Heart right ventricle (tissue), 16 donors: ENCODE measurements around the gene TTC29. TPM values are rescaled to one million over a fixed set of nuclear protein-coding genes. Genes with fewer than 3 reads are reported as not detected.
"Not testable (repeated sequence)": the region's sequence is repeated elsewhere in the genome, so short reads cannot be mapped to it uniquely, and the experiment has no call there.

Experiments
- ATAC-seq, 8 donors: fragments of 200-7000 bp; cut with Tn5 transposase; one replicate each; pipeline ENCODE4 v1.9.1; 2020; ENCODE audit warnings: mild to moderate bottlenecking in 8 of 8, moderate library complexity in 8 of 8, moderate number of reproducible peaks in 1 of 8
- DNase-seq, 2 donors: peaks; one replicate each; pipeline ENCODE4 v3.0.0-alpha.2; 2020
- H3K27ac ChIP-seq, 10 donors: fragments of 200-600 bp; sonication (generic) in 2 of 10; one replicate each; pipeline versions ENCODE4 v1.5.0 to v1.8.0; 2020 to 2022; ENCODE audit warnings: mild to moderate bottlenecking in 3 of 10
- H3K27me3 ChIP-seq, 7 donors: fragments of 200-600 bp; one replicate each; pipeline ENCODE4 v1.8.0; 2021 to 2022; ENCODE audit warnings: mild to moderate bottlenecking in 2 of 7
- H3K36me3 ChIP-seq, 9 donors: fragments of 200-600 bp; sonication (generic) in 1 of 9; one replicate each; pipeline versions ENCODE4 v1.5.0 to v1.8.0; 2020 to 2022; ENCODE audit warnings: mild to moderate bottlenecking in 2 of 9
- H3K4me1 ChIP-seq, 9 donors: fragments of 200-600 bp; sonication (generic) in 1 of 9; one replicate each; pipeline versions ENCODE4 v1.5.0 to v1.8.0; 2020 to 2022; ENCODE audit warnings: mild to moderate bottlenecking in 4 of 9
- H3K4me3 ChIP-seq, 10 donors: fragments of 200-600 bp; sonication (generic) in 2 of 10; one replicate each; pipeline versions ENCODE4 v1.5.0 to v1.8.0; 2020 to 2022; ENCODE audit warnings: mild to moderate bottlenecking in 7 of 10, moderate library complexity in 2 of 10
- H3K9me3 ChIP-seq, 11 donors: fragments of 200-600 bp in 10 of 11; sonication (generic) in 2 of 11; one replicate each; pipeline versions ENCODE4 v1.5.0 to v1.8.0; 2013 to 2022; ENCODE audit warnings: mild to moderate bottlenecking in 2 of 11, control low read depth in 1 of 11, moderate library complexity in 1 of 11
- CTCF ChIP-seq, 9 donors: fragments of 200-600 bp; sonication (generic) in 2 of 9; IDR thresholded peaks; one replicate each; pipeline versions ENCODE4 v1.5.0 to v1.8.0; 2021 to 2022; ENCODE audit warnings: antibody characterized with exemption in 9 of 9, mild to moderate bottlenecking in 5 of 9, moderate library complexity in 1 of 9
- WGBS, 2 donors: extraction: QIAGEN DNeasy Blood & Tissue Kit; methylation state at CpG; one replicate each; pipeline ENCODE4 v1.1.7; 2013; ENCODE audit warnings: inconsistent platforms in 1 of 2; 5-methylcytosine and 5-hydroxymethylcytosine counted together
- intact Hi-C, 10 donors: fragments of 100-400 bp; cut with DNase I; formaldehyde crosslinking; loops; one replicate each; pipeline versions ENCODE4 v1.11.1 to v1.14.2; 2022
- polyA plus RNA-seq, 2 donors: library from polyadenylated mRNA; stranded (reverse); fragments of 200-250 nt; gene quantifications; one replicate each; pipeline ENCODE4 v1.2.3, GENCODE V29; 2013
- total RNA-seq, 10 donors: library from RNA; stranded (reverse); fragmentation: NEBNext Ultra II Directional in 3 of 10; extraction: Animal tissue kit (Norgen Biotek cat#: 25700) in 3 of 10; gene quantifications; one replicate each; pipeline versions ENCODE4 v1.2.1 to v1.2.4, GENCODE V29; 2021 to 2023
- donor health status: Arrhythmogenic right ventricular cardiomyopathy.
- donor health status: ischemic (EF 13 %, LVEDD 7.1; RV severe dilation, severe dysfunction).
- donor health status: healthy with polysubstance abuse.
- donor health status: DM: no; HTN: yes; CAD: no.
- donor health status: DM: no; HTN: no; CAD: no.
- donor health status: ischemic (EF 25% LVEDD 6.9; RV normal size, moderate dysfunction).
- donor health status: ischemic (EF 25% LVEDD 5.7; RV mildly dilated, moderate dysfunction).
- donor health status: healthy.
- donor health status: DM: yes; HTN: yes; CAD: no.
- donor health status: Ischemic cardiomyopathy.
- donor health status: ischemic (EF 35%, LVEDD 5.7; RV mildly dilated, moderate dysfunction).
- donor health status: nonischemic (EF 11% LVEDD 7.7; RV severe dilation, severe dysfunction).
- donor health status: DM: yes; HTN: yes; CAD: no.
- donor health status: PGD.
- donor health status: ischemic (EF 29% LVEDD 5.4; RV normal size, mild dysfunction).
- donor health status: nonischemic (EF 23%, LVEDD 6.1; RV moderate dilation, normal function).

Gene TTC29
- total and polyA plus RNA-seq, 12 donors, result 0.28 TPM; not detected in 11

DNA sequence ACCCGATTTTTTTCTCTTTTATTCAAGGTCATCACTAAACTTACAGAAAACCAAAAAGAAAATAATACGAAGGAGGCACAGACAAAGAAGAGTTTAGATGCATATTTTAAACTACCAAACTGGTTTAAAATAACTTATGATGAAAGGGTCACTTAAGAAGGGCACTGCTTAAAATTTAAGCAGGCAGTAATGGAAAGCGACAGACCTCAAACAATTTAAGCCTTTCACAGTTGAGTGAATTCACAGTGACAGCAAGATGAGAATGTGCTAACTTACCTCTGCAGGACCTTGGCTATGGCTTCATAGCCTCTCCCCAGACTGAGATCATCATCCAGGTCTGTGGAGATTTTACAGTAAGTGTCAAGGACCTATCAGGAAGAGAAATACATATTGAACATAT is 112.1 kb downstream of the TTC29 start:
- intact Hi-C loops, result no loop called here
- no peak for ATAC-seq
- Histone ChIP-seq H3K27me3 (no peaks in the 10 kb centered on the region), H3K36me3 (no peaks in the 10 kb centered on the region), H3K4me1 (no peaks in the 10 kb centered on the region), H3K27ac (no peak overlapping the region), H3K9me3 (no peaks in the 10 kb centered on the region), H3K4me3 (no peak overlapping the region)
- TF ChIP-seq CTCF (IDR thresholded peaks at IDR 0.05), result no peak
- 67 to 71% methylated on average over 3 of the region's 3 CpGs for WGBS, 2 donors
- DNase-seq, result no peak

GRCh38 chr4:146822980-146823379 is 122.7 kb downstream of the TTC29 start:
- ATAC-seq, H3K27me3 ChIP-seq, H3K27ac ChIP-seq, H3K4me1 ChIP-seq, intact Hi-C loops, H3K4me3 ChIP-seq, DNase-seq, H3K36me3 ChIP-seq: not testable (repeated sequence)
- WGBS, 2 donors, result 89 to 95% methylated on average over 1 of the region's 1 CpG
- H3K9me3 ChIP-seq, result peaks cover 0 to 12% (median 0%) of the 10 kb centered on the region in 11 donors

GRCh38 chr4:146814750-146815149 is 130.9 kb downstream of the TTC29 start:
- TF ChIP-seq CTCF (IDR thresholded peaks at IDR 0.05), result no peak
- 58 to 61% methylated on average over 5 of the region's 5 CpGs for WGBS, 2 donors
- H3K27me3 ChIP-seq, result no peaks in the 10 kb centered on the region
- no peak for DNase-seq
- no peaks in the 10 kb centered on the region for H3K4me1 ChIP-seq
- H3K27ac ChIP-seq, result no peak overlapping the region
- peaks cover 0 to 4% (median 0%) of the 10 kb centered on the region in 11 donors for H3K9me3 ChIP-seq
- intact Hi-C loops, result no loop called here
- no peak overlapping the region for H3K4me3 ChIP-seq
- ATAC-seq, result no peak
- H3K36me3 ChIP-seq, result no peaks in the 10 kb centered on the region

- no peak for TF ChIP-seq CTCF (IDR thresholded peaks at IDR 0.05)
- no peaks in the 10 kb centered on the region for H3K9me3 ChIP-seq
- no peaks in the 10 kb centered on the region for H3K4me1 ChIP-seq
- H3K27ac ChIP-seq, result no peak overlapping the region
- 31 to 38% methylated on average over 2 of the region's 2 CpGs for WGBS, 2 donors
- intact Hi-C loops, result no loop called here
- ATAC-seq (no peak), DNase-seq (no peak)
- no peaks in the 10 kb centered on the region for H3K36me3 ChIP-seq
- H3K27me3 ChIP-seq, result peaks cover 0 to 4% (median 0%) of the 10 kb centered on the region in 7 donors
- no peak overlapping the region for H3K4me3 ChIP-seq
These were observed 150.0 kb downstream of the TTC29 start for GRCh38 chr4:146795711-146796110.

DNA sequence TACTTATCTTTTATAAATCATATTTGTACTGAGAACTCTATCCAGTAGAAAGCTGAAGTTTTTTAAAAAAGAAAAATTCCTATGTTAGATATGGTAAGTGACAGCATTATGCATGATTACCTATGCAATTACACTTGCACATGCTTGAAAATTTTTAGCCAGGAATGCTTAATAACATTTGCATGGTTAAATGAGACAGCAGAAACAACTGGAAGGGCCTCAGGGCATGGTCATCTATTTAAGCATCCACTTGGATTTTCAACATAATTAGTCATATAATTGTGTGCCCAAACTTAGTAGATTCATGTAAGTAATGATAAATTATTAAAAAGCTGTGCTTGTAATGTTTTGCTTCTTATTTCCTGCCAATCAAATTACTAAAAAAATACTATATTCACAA is 151.9 kb downstream of the TTC29 start:
- intact Hi-C loops, result no loop called here
- Histone ChIP-seq H3K4me1 (no peaks in the 10 kb centered on the region), H3K9me3 (no peaks in the 10 kb centered on the region), H3K27me3 (peaks cover 0 to 4% (median 0%) of the 10 kb centered on the region in 7 donors), H3K27ac (no peak overlapping the region), H3K4me3 (no peak overlapping the region), H3K36me3 (no peaks in the 10 kb centered on the region)
- no peak for ATAC-seq
- DNase-seq, result no peak
- no peak for TF ChIP-seq CTCF (IDR thresholded peaks at IDR 0.05)
